Measurements from ENCODE around the gene ZNRF2. TPM values are rescaled to one million over a fixed set of nuclear protein-coding genes. Genes with fewer than 3 reads are reported as not detected.

The ZNRF2 gene
- 3.9 to 5.8 TPM (median 5.0 TPM) in 5 replicates for total RNA-seq (2022; extraction: Qiagen RNA extraction)

GRCh38 chr7:30284298-30285066, at the start of gene ZNRF2:
Gene ZNRF2 (plus strand): TSS chr7:30284597. CDS start chr7:30285358, 761 bp downstream.

Other genes starting within 250 kb of the ZNRF2 start
- gene MTURN, start 149.6 kb upstream of the ZNRF2 start, total RNA-seq (2022; extraction: Qiagen RNA extraction): 4.8 to 6.8 TPM (median 5.7 TPM) in 5 replicates
- 5.0 to 7.0 TPM (median 6.7 TPM) in 5 replicates for gene NOD1, start 194.2 kb downstream of the ZNRF2 start, total RNA-seq (2022; extraction: Qiagen RNA extraction)
- gene GGCT, start 220.2 kb downstream of the ZNRF2 start, total RNA-seq (2022; extraction: Qiagen RNA extraction): 68.6 to 88.7 TPM (median 76.0 TPM) in 5 replicates